NCI-H2196 (cell line): ENCODE results near the gene PLRG1.
A peak's percentile ranks its signal among the peaks of the same experiment; 100 is the strongest.
"Not testable (repeated sequence)": the region's sequence is repeated elsewhere in the genome, so short reads cannot be mapped to it uniquely, and the experiment has no call there.

Source experiments
- DNase-seq: peaks from one replicate; lab custom pipeline; 2025; ENCODE audit not compliant: unreplicated experiment; lab: John Stamatoyannopoulos, UW

The PLRG1 gene

DNA sequence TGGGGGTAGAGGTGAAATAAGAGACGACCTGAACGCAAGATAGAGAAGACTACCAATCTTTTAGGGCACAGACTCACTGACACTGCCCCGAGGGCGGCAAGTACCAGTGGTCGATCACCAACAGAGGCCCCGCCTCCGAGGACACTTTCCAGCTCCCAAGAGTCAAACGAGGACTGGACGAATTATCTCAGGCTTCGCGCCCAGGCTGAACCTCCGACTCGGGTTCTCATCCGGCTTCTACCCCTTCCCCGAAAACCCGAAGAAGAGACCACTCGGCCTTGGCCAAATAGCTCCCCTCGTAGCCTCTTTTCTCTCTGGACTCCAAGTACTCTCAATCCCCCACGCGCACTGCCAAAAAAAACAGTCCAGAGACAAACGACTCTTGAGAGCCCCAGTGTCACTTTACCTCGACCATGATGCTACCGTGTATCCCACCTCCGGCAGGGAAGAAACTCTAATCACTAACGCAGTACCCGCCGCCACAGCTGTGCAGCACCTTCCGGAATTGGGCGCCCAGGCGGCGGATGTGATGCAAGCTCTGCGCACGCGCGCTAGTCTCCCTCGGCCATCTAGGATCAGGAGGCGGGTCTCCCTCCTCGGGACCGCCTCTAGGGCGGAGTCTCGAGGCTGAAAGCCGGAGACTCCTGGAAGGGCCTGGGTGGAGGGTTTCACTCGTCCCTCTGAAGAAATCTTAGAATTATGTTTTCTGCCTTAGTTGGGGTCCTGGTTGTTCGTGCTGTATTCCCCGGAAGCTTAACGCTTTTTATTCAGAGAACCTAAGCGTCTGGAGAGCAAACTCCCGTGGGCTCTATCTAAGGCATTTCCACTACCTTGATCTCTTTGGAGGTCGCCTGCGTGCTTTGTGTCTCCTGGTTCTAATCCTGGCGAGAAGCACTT, at the start of gene PLRG1:
Gene PLRG1 (minus strand): TSS at position 507 of the 897 bp plus-strand sequence. CDS start 92 bp downstream, at position 415.
- DNase-seq = peak; percentile 91

DNA sequence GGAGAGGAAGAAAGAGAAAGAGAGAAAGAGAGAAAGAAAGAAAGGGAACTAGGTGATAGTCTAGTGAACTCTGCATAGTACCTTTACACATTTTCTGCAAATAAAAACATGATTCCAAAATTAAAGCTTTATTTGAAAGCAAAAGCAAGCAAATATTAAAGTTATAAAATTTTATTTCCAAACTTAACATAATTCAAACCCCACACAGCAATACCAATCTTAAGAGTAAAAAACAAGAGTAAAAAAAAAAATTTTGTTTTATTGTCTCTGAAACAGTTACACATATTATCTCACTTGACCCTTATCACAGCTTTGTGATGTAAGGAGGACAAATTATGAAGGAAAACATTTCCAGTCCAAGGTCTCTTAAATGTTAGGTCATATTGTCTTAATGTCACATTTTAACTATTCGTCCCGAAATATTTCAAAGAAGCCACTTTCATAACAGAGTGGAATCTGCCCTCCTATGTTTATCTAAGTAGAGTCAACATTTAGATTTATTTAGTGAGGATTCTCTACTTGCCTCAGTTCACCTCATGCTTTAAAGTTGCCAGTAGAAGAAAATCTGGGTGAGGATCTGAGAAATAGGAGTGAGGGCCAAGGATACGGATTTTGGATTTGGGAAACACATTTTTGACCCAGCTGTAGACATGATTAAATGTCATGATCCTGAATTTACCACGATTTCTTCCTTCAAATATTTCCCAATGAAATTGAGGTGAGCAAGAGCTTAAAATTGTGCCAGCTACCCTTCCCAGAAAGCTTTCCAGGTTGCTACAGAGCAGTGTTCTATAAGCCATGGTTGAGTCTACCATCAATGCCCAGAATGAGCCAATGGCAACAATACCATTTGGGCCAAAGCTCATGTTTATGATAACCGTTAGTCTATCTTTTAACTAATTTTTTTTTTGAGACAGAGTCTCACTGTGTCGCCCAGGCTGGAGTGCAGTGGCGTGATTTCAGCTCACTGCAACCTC, 47.9 kb upstream of the PLRG1 start:
- no peak for DNase-seq

DNA sequence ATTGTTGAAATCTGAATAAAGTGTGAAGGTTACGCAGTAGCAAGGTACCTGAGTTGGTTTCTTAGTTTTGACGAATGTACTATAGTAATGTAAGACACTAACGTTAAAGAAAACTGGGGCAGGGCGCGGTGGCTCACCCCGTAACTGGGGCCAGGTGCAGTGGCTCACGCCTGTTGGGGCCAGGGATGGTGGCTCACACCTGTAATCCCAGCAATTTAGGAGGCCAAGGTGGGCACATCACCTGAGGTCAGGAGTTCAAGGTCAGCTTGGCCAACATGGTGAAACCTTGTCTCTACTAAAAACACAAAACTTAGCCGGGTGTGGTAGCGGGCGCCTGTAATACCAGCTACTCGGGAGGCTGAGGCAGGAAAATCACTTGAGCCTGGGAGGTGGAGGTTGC, 47.1 kb upstream of the PLRG1 start:
- not testable (repeated sequence) for DNase-seq

DNA sequence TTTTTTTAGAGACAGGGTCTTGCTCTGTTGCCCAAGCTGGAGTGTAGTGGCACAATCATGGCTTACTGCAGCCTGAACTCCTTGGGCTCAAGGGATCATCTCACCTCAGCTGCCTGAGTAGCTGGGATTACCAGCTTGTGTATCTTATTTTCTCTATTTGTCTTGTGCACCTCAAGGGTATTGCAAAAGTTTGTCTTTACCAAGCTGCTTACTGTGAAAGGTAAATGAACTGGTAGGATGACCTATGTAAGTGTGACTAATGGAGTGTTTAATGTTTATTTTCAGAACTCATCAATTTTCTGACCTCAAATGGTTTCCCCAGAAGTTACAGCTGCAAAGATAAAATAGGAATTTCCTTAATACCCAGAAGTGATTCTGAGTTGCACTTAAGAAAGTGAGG, 45.6 kb upstream of the PLRG1 start:
- no peak for DNase-seq

DNA sequence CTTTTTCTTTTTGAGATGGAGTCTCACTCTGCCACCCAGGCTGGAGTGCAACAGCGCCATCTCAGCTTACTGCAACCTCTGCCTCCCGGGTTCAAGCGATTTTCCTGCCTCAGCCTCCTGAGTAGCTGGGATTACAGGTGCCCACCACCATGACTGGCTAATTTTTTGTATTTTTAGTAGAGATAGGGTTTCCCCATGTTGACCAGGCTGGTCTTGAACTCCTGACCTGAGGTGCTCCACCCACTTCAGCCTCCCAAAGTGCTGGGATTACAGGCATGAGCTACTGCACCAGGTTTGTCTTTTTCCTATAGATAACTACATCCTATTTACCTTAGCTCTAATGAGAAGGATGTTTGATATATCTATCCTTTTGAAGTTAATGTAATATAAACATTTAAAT, 44.1 kb upstream of the PLRG1 start:
- DNase-seq = not testable (repeated sequence)

DNA sequence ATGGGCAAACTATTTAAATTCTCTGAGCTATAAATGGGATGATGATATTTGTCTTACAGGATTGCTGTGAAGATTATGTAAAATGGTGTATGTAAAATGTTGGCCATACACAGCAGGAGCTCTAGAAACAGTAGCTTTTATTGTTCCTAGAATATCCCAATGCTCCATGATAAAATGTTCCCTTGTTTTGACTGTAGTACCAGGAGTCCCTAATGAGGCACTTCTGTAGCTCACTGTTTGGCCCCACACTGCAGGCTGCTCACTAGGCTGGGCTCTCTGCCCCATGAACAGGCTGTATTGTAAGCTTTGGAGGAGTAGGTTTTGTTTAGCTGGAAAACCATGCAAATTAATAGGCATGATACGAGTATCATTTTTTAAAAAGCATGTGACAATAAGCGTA, 43.7 kb upstream of the PLRG1 start:
- no peak for DNase-seq

DNA sequence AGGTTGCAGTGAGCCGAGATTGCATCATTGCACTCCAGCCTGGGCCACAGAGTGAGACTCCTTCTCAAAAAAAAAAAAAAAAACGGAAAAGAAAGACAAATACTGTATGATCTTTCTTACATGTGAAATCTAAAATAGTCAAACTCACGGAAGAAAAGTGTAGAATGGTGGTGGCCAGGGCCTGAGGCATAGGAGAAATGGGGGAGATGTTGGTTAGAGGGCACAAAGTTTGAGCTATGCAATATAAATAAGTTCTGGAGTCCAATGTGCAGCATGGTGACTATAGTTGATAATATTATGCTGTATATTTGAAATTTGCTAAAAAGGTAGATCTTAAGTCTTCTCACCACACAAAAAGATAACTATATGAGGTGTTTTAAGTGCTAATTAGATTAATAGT, 41.7 kb upstream of the PLRG1 start:
- DNase-seq = no peak

DNA sequence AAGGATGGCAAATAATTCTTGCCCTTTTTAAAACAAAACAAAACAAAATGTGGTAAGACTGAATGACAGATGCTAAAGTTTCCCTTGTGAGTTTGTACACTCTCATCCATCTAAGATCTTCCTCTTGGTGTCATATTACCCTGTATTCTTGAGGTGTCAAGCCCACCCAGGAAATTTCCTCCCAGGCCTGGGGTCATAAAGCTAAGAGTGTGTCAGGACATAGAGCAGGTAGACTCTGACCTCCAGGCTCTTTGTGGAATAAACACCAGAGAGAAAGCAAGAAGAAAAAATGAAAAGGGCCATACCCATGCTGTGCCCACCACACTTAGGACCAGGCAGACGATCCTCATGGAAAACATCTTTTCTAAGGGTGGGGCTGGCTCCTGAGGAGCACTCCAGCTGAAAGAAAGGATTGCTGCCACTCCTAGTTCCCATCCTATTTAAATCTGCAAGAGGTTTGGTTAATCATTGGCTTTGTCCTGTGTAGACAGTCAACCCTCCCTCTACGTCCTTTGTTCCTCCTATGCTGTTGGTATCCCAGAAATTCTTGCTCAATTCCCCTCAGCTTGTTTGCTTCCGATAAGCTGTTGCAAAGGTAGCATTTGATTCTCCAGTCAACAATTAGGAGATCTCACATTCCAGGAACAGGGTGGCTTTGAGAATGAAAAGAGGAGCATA, 40.3 kb upstream of the PLRG1 start, which contains the start of gene FGA:
Gene FGA (minus strand): TSS at position 414 of the 678 bp plus-strand sequence. CDS start 55 bp downstream, at position 359.
- DNase-seq = no peak

DNA sequence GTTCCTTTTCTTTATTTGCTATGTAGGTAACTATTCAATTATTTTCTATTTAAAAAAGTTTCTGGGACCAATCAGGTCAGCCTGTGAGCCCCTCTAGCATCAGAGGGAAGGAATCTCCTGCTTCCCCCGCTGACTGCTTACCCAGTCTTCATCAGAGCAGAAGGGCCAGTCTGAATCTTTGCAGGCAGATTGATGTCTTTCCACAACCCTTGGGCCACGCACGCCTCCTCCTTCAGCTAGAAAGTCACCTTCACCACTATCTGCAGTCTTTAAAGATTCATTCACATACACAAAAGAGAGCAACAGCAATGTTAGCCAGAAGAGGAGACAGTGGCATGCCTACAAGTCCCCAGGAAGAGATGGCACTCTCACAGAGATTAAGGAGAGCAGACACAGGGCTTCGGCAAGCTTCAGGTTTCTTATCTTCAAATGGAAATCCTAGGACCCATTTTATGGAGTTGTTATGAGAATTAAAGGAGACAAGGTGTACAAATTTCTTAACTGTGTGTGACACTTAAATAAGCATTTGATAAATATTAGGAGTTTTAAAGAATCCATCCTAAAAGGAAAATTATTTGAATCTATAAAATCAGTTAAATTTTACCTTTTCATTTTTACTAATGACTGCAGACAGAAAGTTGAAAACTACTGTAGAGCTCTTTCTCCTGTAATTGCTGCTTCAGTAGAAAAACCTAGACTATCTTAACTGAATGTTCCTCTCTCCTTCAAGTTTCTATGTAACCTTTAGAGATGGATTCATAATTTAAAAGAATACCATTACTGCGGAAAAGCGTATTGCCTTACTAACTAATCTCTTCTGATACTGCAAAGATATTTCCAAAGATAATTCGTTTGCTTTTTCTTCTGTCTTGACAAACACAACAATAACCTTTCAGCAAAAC, 39.3 kb upstream of the PLRG1 start:
- DNase-seq = no peak

DNA sequence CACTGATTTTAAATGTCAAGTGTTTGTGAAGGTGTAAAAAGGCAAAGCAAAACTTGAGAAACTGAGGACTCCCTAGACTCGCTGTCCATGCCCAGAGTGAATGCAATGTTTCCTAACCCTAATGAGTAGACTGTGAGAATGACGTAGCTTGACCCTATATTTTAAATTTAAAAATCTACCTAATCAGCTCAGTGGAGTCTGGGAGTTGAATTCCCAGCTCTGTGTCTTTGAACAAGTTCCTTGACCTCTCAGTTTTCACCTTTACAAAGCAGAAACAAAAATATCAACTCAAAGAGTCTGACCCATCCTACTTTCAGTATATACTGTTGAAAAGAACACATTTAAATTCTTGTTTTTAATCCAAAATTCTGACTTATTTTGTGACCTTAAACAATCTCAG, 38.0 kb upstream of the PLRG1 start:
- DNase-seq = no peak

DNA sequence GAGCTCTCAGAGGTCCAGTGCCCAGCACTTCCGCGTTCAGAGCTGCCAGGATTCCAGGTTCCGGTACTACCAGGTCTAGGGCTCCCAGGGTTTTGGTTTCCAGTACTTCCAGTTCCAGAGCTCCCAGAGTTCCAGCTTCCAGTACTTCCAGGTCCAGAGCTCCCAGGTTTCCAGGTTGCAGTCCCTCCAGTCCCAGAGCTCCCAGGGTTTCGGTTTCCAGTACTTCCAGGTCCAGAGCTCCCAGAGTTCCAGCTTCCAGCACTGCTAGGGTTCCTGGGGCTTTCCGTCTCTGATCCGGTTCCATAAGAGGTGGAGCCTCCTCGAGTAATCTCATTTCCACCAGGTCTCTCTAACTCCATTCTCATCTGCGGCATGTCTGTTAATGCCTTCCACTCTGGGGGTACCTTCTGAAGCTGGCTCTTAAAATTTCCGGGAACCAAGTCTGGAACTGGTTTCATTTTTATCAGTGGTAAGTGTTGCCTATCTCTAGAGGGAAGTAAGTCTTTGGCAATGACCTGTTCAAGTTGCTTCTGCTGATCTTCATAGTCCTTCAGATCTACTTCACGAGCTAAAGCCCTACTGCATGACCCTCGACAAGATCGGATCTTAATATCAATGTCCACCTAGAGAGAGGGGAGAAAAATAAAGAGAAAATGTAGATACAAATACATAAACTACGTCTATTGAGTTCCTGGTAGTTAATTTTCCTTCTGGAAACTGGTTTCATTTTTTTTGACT, 36.3 kb upstream of the PLRG1 start:
- no peak for DNase-seq

DNA sequence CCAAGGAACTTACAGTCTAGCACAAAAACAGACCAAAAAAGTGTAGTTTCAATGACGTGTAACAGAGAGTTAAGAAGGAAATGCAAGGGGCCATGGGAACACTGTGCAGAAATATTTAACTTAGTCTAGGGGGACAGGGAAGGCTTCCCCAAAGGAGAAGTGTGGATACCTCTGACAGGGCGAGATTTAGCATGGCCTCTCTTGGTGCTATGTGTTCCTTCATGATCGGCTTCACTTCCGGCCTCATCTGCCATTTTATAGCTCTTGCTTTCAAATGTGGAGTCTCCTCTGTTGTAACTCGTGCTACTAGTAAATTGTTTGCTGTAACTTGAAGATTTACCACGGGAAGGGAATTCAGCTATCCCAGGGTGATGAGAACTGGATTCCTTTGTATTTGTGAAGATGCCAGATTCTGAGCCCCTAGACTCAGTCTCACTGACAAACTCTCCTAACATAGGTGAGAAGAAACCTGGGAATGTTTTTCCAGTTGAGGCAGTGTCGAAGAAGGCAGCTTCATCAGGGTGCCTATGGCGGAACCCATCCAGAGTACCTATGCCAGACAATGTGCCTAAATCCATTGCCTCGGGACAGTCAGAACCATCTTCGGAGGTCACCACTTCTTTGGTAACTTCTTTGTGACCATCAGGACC, 35.3 kb upstream of the PLRG1 start:
- no peak for DNase-seq

DNA sequence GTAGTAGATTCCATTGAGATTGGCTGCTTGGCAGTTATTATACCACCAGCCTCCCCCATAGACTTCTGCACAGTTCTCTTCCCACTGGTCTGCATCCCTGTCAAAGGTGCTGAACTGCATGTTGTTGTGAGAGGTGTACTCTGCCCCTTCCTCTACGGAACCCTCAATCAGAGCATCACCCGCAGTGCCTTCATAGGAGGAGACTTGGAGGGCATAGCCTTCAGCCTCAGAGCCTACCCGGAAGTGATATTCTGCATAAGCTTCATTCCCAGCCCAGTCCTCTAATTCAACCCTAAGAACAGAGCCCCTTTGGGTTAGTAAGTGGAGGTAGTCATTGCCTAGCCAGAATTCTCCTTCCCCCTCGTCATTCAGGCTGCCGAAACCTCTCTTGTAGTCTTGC, 34.1 kb upstream of the PLRG1 start:
- DNase-seq = no peak

DNA sequence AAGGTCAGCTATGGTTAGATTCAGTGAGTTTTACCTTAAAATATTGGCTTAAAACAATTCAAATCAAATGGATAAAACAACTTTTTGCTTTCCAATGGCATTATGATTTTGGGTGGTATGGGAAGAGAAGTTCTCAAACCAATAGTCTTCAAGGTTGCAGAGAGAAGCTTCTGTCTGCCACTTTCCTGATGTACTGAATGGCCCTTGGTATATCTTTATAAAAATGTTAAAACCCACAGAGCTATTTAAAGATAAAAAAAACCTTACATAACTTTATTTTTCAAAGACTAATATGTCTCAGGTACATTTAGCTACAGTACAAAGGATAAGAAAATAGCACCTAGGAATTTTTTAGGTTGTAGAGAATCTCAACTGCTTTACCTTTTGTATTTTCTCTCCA, 33.5 kb upstream of the PLRG1 start:
- DNase-seq = no peak

DNA sequence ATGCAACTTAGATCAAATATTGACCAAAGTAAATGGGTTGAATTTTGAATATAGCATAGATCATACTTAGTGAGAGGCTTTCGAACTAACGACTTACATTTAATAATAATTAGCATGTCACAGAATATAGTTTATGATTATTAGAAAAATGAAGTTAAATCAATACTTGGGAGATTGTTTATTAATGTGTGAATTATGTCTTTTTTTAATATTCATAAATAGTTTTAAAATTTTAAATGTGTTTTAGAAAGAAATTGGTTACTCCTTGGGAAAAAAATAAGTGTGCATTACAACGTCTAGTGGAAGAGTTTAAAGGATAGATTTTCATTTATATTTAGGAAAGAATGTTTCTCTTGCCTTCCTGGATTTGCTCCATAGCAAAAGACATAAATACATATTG, 33.0 kb upstream of the PLRG1 start:
- DNase-seq = no peak

DNA sequence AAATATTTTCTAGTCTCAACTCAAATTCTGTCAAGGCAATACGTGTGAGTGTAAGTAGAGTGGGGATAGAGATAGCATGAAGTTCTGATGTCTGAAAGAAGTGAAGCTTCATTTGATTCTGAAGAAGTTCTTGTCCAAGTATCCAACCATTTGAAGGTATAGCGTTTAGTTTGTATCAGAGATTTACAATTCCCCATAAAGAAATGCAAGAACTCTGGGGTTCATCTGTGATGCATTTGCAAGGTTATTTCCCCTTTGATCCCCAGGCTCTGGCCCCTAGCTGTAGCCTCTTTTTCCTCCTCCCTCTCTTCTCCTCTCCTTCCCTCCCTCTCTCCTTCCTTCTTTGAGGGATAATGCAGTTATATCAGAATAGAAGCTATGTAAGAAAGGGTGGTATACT, 32.5 kb upstream of the PLRG1 start:
- DNase-seq = no peak

DNA sequence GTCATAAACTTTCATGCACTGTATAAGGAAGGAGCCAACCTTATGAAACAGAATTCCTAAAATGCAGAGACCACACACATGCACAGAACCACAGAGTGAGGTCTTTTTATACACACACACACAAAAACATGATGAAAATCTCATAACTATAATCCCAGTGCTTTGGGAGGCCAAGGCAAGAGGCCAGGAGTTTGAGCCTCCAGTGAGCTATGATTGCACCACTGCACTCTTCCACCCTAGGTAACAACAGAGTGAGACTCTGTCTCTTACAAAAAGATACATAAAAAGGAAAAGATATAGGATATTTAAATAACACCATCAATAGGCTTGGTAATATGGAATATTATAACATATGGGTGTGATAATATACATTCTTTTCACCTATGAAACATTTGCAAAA, 29.7 kb upstream of the PLRG1 start:
- DNase-seq = no peak

DNA sequence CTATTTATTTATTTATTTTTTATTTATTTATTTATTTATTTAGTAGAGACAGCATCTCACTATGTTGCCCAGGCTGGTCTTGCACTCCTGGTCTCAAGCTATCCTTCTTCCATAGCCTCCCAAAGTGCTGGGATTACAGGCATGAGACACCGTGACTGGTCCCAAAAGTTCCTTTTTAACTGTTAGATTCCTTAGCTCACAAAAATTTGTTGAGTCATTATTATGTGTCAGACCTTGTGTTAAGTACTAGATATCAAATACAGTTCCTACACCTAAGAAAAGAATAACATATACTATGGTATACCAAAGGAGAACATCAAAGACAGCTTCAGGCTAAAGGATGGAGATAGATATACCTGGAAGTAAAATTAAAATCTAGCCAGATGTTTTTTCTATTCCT, 28.7 kb upstream of the PLRG1 start:
- DNase-seq = no peak

DNA sequence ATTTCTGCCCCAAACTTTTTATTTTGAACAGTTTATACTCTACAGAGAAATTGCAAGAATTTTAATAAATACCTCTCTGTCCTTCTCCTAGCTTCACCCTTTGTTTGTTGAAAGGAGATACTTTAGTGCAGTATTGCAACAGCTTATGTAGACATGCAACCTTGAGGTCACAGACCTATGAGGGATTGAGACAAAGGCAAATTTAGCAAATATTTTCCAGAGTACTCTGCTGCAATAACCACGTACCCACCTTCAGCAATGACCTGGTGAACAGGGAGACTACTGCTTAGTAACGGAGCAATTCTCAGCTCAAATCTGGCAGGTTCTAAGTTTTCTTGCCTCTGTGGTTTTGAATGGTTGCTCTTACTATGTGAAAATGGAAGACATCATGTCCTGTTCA, 27.1 kb upstream of the PLRG1 start:
- DNase-seq = no peak
